NCI-H1048 (cell line): ENCODE results near the gene IFFO2.

Experiments
- DNase-seq: peaks from one replicate; lab custom pipeline; 2025; lab: John Stamatoyannopoulos, UW

Gene IFFO2

DNA sequence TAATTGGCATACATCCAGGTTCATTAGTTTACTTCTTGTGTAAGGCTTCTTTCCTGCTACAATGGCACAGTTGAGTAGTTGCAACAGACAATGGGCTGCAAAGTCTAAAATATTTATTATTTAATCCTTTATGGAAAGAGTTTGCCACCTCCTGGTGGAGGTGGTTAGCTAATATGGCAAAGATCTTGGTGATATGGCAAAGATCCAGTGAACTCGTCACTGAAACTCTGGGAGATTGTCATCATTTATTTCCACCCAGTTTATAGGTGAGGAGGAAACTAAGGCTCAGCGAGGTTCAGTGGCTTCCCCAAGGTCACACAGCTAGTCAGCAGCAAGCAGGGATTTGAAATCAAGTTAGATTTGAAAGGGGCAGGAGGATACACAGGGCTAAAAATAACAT, 16.1 kb upstream of the IFFO2 start:
- no peak for DNase-seq

DNA sequence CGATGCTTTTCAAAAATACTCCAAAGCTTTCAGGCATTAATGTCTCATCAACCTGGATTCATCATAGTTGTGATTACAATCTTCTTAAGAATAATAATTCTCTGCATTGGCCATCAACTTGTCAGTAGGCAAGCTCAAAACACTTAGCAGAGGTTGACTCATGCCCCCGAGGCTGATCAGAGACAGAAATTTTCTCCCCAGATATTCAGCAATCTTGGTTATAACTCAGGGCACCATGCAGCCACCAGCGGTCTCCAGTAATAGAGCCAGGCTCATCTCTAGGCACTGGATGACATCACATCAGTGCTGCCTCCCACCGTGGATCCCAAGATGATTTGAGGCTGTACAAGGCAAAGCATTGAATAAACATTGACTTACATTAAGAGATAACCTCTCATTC, 14.3 kb upstream of the IFFO2 start:
- no peak for DNase-seq

DNA sequence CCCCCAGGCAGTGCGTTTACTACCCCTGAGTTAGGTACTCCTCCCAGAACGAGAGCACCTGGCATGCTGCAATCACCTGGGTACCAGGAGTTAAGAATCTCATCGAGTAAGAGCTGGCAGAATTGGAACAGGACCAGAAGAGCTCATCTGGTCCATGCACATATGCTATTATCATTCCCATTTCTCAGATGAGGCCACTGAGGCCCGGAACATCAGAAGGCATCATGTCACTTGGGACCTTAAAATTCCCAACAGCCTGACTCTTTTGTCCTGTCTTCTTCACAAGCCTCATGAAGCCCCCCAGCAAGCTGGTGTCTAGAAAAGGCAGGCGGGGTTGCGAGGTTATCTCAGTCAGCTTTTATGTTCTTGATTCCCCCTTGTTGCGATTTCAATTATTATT, 13.9 kb upstream of the IFFO2 start:
- no peak for DNase-seq

DNA sequence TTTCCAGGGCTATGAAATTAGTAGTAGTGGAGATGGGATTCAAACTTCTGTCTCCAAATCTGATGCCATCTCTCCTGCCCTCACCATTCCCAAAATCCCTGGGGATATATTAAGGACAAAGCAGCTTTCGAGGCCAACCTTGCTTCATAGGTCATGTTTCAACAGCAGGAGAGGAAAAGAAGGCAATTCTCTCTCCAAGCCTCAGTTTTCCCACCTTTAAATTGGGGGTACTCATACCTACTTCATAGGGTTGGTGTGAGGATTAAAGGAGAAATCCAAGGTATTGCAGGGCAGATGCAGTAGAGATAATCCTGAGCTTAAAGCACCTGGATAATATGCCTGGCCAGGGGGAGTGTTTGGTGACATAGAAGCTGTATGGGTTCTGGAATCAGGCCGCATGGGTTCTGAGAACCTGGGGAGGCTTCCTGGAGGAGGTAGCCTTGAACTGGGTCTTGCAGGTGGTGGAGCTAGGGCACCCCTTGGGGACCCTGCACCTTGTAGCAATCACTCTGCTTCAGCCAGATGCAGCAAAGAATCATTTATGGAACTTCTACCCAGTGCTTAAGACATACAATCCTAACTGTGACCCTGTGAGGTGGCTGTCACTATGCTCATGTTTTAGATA, 10.7 kb upstream of the IFFO2 start:
- no peak for DNase-seq

GRCh38 chr1:18965206-18966173, 9.0 kb upstream of the IFFO2 start:
- DNase-seq, result no peak

- DNase-seq, result no peak
Observed at GRCh38 chr1:18963968-18964367, 7.5 kb upstream of the IFFO2 start.

DNA sequence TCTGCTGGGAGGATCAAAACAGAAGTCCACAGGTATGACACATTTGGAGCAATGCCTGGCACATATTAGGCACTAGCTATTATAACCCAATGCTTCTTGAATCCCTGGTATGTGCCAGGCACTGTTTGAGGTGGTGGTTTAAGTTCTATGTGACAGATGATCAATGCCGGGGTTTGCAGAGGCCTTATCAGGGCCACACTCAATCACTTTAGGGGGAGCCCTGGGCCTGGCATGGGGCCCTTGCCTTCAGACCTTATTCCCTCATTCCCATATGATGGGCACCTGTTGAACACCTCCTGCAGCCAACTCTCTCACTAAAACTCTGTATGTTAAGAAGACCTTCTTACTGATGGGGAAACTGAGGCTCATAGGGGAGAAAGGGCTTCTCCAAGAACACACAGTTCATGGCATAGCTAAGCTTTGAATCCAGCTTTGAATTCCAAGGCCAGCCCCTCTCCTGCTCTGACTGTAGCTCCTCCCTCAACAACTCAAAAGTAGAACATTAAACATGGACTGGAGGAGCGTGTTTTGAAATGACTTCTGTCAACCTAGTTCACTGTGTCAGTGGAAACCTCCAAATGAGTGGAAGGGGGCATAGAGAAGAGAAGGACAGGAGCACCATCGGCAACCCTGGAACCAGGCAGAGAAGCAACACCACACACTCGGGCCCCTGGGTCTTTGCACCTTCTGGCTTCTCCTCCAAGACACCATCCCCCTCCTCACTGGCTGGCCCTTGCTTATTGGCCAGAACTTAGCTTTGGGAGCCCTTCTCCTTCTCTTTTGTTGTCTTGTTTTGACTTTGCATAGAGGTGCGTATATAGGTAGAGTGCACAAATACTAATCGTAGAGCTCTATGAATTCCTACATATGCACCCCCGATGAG, 6.6 kb upstream of the IFFO2 start:
- no peak for DNase-seq

- no peak for DNase-seq
Observed at GRCh38 chr1:18962121-18962721, 5.7 kb upstream of the IFFO2 start.

GRCh38 chr1:18960821-18961220, 4.3 kb upstream of the IFFO2 start:
- DNase-seq, result no peak

DNA sequence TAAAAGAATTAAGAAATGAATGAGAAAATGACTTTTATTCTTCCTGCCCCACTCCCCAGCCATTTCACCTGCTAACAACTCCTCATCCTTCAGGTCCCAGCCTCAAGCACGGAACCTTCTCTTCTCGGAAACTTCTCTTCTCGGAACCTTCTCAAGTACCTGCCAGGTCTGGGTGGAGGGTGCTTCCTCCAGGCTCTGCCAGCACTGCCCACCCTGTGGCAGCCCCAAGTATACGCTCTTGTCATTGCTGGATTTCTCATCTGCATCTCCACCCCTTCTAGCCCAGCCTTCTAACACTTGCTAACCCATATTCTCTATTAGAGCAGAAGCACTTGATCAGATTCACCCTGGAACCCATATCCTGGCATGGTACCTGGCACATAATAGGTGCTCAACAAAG, 3.9 kb upstream of the IFFO2 start:
- no peak for DNase-seq

DNA sequence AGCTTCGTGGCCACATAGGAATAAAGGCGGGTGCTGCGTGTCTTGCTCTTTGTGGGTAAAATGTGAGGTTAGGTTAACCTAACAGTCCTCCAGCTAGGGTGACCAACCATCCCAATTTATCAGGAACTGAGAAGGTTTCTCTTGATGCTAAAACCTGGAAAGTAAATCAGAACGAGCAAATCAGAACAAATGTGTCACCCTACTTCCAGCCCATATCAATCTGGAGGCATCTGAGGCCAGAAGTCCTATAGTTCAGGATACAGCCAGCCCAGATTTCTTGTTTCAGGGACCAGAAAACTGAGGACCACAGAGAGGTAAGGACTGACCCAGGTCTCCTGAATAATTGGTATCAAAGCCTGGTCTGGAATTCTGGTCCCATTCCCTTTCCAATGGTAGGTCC, 3.1 kb upstream of the IFFO2 start:
- DNase-seq, result no peak

DNA sequence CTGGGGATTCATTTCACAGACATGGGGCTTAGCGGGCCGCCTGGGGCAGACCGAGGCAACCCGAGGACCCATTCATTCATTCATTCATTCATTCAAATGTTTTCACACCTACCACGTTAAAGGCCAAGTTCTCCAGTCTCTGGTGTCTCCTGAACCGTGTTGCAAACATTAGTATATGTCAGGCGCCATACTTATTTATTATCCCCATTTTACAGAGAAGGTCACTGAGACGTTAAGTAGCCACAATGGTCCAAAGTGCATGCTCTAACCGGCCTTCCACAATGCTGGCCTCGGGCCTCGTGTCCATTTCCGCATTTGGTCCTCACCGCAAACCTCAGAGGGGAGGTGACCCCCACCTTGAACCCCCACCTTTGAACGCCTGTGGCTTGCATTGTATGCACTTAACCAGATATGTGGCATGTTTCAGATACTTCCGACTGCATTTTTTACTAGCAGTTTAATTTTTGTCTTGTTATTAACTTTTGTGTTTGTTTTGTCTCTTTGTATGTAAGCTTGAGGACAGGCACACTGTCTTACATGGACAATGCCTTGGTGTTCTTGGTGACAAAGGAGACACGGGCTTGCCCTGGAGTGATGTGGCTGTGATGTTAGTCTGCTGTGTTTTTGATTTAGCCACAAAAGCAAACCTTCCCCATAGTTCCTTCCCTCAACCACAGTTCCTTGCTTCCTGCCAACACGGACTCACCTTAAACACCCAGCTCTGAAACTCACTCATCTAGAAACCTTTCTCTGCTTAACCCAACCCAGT, 1.2 kb upstream of the IFFO2 start:
- DNase-seq, result no peak

DNA sequence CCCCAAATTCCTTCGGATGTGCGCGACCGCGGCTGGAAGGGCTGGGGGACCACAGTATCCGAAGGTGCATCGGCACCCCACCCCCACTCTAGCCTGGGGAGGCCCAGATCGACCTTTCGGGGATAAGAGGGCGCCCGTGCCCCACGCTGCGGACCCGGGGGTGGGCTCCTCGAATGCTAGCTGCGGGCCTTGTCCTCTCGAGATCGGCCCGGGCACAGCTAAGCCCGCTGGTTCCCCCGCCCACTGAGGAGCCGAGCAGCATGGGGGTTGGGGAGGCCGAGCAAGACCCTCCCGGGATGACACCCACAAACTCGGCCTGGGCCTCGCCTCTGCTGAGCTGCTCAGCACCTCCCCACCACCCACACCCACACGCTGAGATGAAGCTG, 653 bp upstream of the IFFO2 start:
- DNase-seq, result no peak

DNA sequence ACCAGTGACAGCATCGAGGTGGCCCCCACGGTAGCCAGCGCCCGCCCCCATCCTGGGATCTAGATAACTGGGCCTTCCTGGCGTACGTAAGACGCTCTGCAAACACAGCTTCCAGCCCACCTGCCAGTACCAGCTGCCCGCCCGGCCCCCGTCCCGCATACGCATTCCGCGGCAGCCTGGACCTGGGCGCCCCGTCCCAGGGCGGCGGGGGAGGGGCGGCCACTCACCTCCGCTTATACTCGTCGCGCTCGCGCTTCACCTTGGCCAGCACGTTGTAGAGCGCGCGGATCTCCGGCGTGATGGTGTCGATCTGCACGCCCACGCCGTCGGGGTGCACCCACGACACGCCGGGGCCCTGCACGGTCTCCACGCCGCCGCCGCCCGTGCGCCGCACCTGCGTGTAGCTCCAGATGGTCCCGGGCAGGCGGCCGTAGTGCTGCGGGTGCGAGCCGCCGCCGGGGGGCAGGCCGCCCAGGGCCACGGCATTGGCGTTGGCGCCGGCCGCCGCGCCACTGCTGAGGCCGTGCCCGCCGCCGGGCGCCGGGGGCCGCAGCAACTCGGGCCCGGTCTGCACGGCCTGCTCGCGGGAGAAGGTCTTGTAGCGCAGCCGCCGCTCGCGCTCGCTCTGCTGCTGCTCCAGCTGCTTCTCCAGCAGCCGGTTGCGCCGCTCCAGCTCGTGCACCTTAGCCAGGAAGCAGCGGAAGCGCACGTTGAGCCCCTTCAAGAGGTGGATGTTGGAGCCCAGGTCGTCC, 859 bp downstream of the IFFO2 start:
- DNase-seq, result peak; percentile 12

DNA sequence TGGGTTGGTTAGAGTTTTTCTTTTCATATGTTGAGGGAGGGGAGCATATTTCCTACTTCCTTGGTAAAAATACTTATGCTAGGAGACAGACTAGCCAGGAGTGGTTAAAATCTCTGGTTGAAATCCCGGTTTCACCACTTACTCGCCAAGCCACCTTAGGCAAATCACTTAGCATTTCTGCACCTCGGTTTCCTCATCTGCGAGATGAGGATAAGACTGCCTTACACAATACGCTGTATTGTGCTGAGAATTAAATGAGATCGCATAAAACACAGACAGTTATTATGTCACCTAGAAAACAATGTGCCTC, 1.4 kb downstream of the IFFO2 start:
- DNase-seq, result no peak

DNA sequence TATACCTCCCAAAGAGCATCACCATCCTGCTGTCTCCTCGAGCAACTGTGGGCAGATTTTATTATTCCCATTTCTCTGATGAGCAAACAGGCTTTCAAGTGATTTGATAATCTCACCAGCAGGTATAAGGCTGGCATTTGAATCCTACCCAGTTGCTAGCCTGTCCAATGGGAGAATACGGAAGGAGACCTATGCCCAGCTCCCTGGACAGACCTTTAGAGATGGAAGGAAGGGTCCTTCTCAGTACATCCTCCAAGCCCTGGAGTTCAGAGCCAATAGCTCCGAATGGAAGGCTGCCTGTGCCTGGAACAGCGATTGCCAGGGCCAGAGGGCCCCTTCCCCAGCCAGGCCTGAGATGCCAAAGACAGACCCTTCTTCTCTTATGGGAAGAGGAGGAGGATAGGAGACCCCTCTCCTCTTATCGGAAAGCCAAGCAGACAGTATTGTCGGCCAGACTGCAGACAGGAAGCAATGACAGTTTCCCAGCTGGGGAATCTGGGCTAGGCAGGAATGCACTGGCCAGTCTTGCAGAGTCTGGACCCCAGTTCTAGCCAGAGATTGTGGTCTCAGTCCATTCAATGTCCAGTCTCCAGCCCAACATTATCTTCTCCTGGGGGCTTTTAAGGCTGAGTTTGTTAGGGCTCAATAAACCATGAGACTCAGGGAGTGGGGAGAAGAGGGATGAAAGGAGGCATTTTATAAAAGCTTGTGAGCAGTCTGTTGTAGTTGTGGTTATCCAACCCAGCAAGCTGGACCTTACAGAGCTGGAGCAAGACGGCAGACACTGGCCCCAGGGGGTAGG, 2.0 kb downstream of the IFFO2 start:
- no peak for DNase-seq

- no peak for DNase-seq
Observed at GRCh38 chr1:18953731-18954231, 2.7 kb downstream of the IFFO2 start.

GRCh38 chr1:18951818-18952391, 4.6 kb downstream of the IFFO2 start:
- no peak for DNase-seq

GRCh38 chr1:18951416-18951815, 5.1 kb downstream of the IFFO2 start:
- DNase-seq, result no peak
